ENCODE data around the gene ITGA3. TPM values are rescaled to one million over a fixed set of nuclear protein-coding genes. Genes with fewer than 3 reads are reported as not detected.

ITGA3 gene
- total RNA-seq, 4 donors from 2014 or later = 145 to 246 (median 172) TPM

DNA sequence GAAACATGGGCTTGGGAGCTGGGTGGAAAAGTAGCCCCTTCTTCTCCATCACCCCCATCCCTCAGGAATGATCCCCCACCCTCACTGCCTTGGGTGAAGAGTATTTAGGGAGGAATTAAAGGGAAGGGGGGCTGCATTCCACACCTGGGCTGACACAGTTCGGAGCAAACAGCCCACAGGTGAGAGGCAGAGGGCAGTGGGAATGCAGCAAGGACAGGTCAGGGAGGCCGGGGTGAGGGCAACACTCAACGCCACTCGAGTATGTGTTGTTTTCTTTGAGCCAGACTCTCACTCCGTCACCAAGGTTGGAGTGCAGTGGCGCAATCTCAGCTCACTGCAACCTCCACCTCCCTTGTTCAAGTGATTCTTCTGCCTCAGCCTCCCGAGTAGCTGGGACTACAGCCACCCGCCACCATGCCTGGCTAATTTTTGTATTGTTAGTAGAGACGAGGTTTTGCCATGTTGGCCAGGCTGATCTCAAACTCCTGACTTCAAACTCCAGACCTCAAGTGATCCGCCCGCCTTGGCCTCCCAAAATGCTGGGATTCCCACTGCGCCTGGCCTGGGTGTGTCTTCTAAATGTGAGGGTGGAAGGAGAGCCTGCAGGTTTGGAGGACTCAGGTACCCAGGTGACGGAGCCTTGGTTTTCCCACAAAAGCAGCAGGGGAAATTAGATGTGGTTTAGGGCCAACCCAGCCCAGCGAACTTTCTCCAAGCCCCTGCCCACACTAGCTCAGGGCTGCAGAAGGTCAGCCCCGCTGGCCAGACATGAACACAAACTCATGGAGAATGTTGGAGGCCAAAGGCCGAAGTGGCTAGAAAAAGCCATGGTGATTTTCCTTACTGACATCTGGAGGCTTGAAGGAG lies 21.2 kb upstream of the ITGA3 start:
- Histone ChIP-seq H3K9me3 (no peaks in the 10 kb centered on the region), H3K36me3 (no peaks in the 10 kb centered on the region), H3K27me3 (no peaks in the 10 kb centered on the region), H3K27ac (peak overlapping the region; percentile 83 to 96 (median 88)), H3K4me1 (peaks cover 51 to 52% of the 10 kb centered on the region in 2 donors), H3K4me3 (replicated peaks in 1 of 3) (no peak overlapping the region)
- peak; percentile 96 to 97 for DNase-seq
- TF ChIP-seq, protein P1, sequence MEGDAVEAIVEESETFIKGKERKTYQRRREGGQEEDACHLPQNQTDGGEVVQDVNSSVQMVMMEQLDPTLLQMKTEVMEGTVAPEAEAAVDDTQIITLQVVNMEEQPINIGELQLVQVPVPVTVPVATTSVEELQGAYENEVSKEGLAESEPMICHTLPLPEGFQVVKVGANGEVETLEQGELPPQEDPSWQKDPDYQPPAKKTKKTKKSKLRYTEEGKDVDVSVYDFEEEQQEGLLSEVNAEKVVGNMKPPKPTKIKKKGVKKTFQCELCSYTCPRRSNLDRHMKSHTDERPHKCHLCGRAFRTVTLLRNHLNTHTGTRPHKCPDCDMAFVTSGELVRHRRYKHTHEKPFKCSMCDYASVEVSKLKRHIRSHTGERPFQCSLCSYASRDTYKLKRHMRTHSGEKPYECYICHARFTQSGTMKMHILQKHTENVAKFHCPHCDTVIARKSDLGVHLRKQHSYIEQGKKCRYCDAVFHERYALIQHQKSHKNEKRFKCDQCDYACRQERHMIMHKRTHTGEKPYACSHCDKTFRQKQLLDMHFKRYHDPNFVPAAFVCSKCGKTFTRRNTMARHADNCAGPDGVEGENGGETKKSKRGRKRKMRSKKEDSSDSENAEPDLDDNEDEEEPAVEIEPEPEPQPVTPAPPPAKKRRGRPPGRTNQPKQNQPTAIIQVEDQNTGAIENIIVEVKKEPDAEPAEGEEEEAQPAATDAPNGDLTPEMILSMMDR (IDR thresholded peaks at IDR 0.05) = peak in 1 of 6 experiments; percentile 18
- TF ChIP-seq POLR2A (IDR thresholded peaks at IDR 0.05) = peak in 1 of 2 donors; percentile 21
- 43 to 55% methylated on average over 12 to 16 of the region's 16 CpGs for WGBS, 2 donors
- intact Hi-C loops (cut with DNase I) = no loop called here

- Histone ChIP-seq H3K9me3 (no peaks in the 10 kb centered on the region), H3K4me1 (peaks cover 45% of the 10 kb centered on the region in 2 donors), H3K27ac (peak overlapping the region; percentile 83 to 94 (median 88)), H3K4me3 (replicated peaks in 1 of 3) (no peak overlapping the region), H3K27me3 (no peaks in the 10 kb centered on the region), H3K36me3 (no peaks in the 10 kb centered on the region)
- DNase-seq = no peak
- 80% methylated on average over 5 of the region's 5 CpGs for WGBS, 2 donors
- intact Hi-C loops (cut with DNase I) = no loop called here
- TF ChIP-seq, protein P1 (IDR thresholded peaks at IDR 0.05) = peak in 1 of 6 experiments; percentile 3
- TF ChIP-seq POLR2A (IDR thresholded peaks at IDR 0.05) = no peak
These were observed 20.5 kb upstream of the ITGA3 start for GRCh38 chr17:50035421-50035879.

DNA sequence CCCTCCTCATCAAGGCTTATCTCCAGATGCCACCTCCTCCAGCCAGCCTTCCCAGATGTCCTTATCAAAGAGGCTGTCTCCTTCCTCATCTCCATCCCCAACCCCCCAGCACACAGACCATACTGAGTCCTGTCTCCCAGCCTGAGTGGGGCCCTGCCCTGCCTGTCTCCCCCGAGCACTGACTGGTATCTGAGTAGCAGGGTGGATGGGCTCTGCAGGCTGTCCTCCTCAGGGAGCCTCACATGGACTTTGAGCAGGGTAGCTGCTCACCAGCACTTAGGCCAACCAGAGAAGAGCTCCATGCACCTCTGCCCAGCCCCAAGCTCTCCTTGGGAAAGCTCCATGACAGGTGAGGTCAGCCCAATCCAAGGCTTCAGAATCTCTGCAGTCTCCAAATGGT lies 20.0 kb upstream of the ITGA3 start:
- intact Hi-C loops (cut with DNase I) = no loop called here
- WGBS, 2 donors = 100% methylated on average over 1 of the region's 1 CpG
- Histone ChIP-seq H3K4me1 (peaks cover 45% of the 10 kb centered on the region in 2 donors), H3K9me3 (no peaks in the 10 kb centered on the region), H3K27ac (peak overlapping the region; percentile 83 to 94 (median 88)), H3K36me3 (no peaks in the 10 kb centered on the region), H3K27me3 (no peaks in the 10 kb centered on the region), H3K4me3 (replicated peaks in 1 of 3) (no peak overlapping the region)
- DNase-seq = no peak
- TF ChIP-seq, protein P1 (IDR thresholded peaks at IDR 0.05) = no peak
- TF ChIP-seq POLR2A (IDR thresholded peaks at IDR 0.05) = no peak

DNA sequence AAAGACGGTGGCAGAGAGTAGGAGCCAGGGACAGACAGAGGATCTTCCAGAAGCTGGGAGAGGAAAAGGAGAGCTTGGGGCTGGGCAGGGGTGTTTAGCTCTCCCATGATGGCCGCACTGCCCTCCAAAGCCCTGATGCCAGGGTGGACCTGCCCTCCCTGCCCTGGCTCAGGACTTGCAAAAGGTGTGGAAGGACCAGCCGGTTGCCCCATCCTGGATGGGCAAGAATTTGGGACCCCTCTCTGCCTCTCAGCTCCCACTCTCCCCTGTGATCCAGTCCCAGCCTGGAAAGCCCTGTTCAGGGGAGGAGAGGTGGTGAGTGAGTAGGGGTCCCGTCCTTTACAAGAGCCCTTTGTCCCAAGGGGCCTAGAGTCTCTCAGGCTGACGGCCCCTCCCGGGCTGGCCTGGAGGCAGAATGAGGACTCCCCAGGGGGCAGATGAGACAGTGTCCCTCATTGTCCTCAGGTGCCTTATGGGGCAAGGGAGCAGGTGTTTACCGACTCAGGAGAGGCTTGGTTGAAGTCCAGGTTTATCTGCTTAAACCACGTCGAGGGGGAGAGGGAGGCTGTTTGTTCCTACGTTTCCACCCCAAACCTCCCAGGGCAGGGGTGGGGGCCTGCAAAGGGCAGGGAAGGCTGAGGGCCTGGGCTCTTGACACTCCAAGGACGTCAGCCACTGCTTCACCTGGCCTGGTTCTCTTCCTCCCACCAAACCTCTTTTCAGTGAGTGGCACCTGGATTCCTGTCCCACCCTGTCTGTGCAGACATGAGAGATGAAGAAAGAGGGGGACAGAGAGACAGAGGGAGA lies 19.3 kb upstream of the ITGA3 start:
- intact Hi-C loops (cut with DNase I) = no loop called here
- DNase-seq = peak; percentile 46 to 60
- Histone ChIP-seq H3K4me1 (peaks cover 45% of the 10 kb centered on the region in 2 donors), H3K4me3 (replicated peaks in 1 of 3) (no peak overlapping the region), H3K36me3 (no peaks in the 10 kb centered on the region), H3K27ac (peak overlapping the region; percentile 83 to 94 (median 88)), H3K27me3 (no peaks in the 10 kb centered on the region), H3K9me3 (no peaks in the 10 kb centered on the region)
- no peak for TF ChIP-seq POLR2A (IDR thresholded peaks at IDR 0.05)
- TF ChIP-seq, protein P1 (IDR thresholded peaks at IDR 0.05) = no peak
- WGBS, 2 donors = 40 to 55% methylated on average over 10 to 11 of the region's 11 CpGs

Measured in thyroid gland (tissue), 4 donors.